Mesenchymal stem cell (in vitro differentiated cells and primary cell): ENCODE results near the gene GAA.

Source experiments
- DNase-seq: peaks from one replicate; pipeline ENCODE4 v3.0.0-alpha.2; 2013
- H2AFZ ChIP-seq: one replicate; pipeline ENCODE4 v1.6.1; 2013; ENCODE audit warnings: low read depth, mild to moderate bottlenecking, control low read depth, inconsistent platforms, low read length, moderate library complexity
- H2AK5ac ChIP-seq: 2 replicates; pipeline ENCODE4 v1.6.1; 2013; ENCODE audit warnings: low read length, moderate library complexity, mild to moderate bottlenecking, inconsistent platforms; ENCODE audit not compliant: severe bottlenecking
- H2BK120ac ChIP-seq: one replicate; pipeline ENCODE4 v1.6.1; 2013; ENCODE audit warnings: low read depth, mild to moderate bottlenecking, inconsistent platforms, low read length, moderate library complexity
- H2BK12ac ChIP-seq, 2 experiments: one replicate each; pipeline ENCODE4 v1.6.1; 2013; ENCODE audit warnings: inconsistent platforms in 2 of 2, low read length in 2 of 2, mild to moderate bottlenecking in 2 of 2, moderate library complexity in 2 of 2, control low read depth in 1 of 2
- H2BK15ac ChIP-seq: one replicate; pipeline ENCODE4 v1.6.1; 2013; ENCODE audit warnings: mild to moderate bottlenecking, low read depth, inconsistent platforms; ENCODE audit not compliant: poor library complexity, severe bottlenecking
- H2BK5ac ChIP-seq: 2 replicates; pipeline ENCODE4 v1.6.1; 2013; ENCODE audit warnings: low read depth, mild to moderate bottlenecking, low read length, control low read depth, inconsistent platforms; ENCODE audit not compliant: poor library complexity, severe bottlenecking
- H3K14ac ChIP-seq, 2 experiments: one replicate each; pipeline ENCODE4 v1.6.1; 2013; ENCODE audit warnings: inconsistent platforms in 2 of 2, low read length in 2 of 2, control low read depth in 1 of 2, mild to moderate bottlenecking in 1 of 2, moderate library complexity in 1 of 2
- H3K18ac ChIP-seq, 2 experiments: one replicate each; pipeline ENCODE4 v1.6.1; 2013; ENCODE audit warnings: inconsistent platforms in 2 of 2, low read length in 2 of 2, control low read depth in 1 of 2, low read depth in 1 of 2, mild to moderate bottlenecking in 1 of 2
- H3K23ac ChIP-seq, 2 experiments: one replicate each; pipeline ENCODE4 v1.6.1; 2013; ENCODE audit warnings: inconsistent platforms in 2 of 2, low read length in 2 of 2, mild to moderate bottlenecking in 2 of 2, moderate library complexity in 2 of 2, control low read depth in 1 of 2
- H3K27ac ChIP-seq: 2 replicates; pipeline ENCODE4 v1.5.1; 2013; ENCODE audit warnings: mild to moderate bottlenecking, moderate library complexity, low read length, control low read depth, inconsistent platforms; ENCODE audit not compliant: poor library complexity, severe bottlenecking
- H3K27me3 ChIP-seq, 2 experiments: 2 replicates each; pipeline versions ENCODE4 v1.6.1 to v1.7.0; 2013; ENCODE audit warnings: low read length in 2 of 2, mild to moderate bottlenecking in 2 of 2, moderate library complexity in 2 of 2, control low read depth in 1 of 2, inconsistent platforms in 1 of 2; ENCODE audit not compliant: control insufficient read depth in 1 of 2, insufficient read depth in 1 of 2
- H3K36me3 ChIP-seq, 2 experiments: 2 replicates each; pipeline versions ENCODE4 v1.6.1 to v1.7.0; 2013; ENCODE audit warnings: low read length in 2 of 2, control low read depth in 1 of 2, inconsistent platforms in 1 of 2, low read depth in 1 of 2, mild to moderate bottlenecking in 1 of 2; ENCODE audit not compliant: insufficient read depth in 2 of 2, control insufficient read depth in 1 of 2
- H3K4ac ChIP-seq, 2 experiments: one replicate each; pipeline ENCODE4 v1.6.1; 2013; ENCODE audit warnings: inconsistent platforms in 2 of 2, low read length in 2 of 2, mild to moderate bottlenecking in 2 of 2, moderate library complexity in 2 of 2, control low read depth in 1 of 2, low read depth in 1 of 2
- H3K4me1 ChIP-seq: 2 replicates; pipeline ENCODE4 v1.6.1; 2013; ENCODE audit warnings: low read depth, low read length, control low read depth; ENCODE audit not compliant: control insufficient read depth, insufficient read depth
- H3K4me2 ChIP-seq: 2 replicates; pipeline ENCODE4 v1.6.1; 2013; ENCODE audit warnings: low read length, mild to moderate bottlenecking, inconsistent platforms; ENCODE audit not compliant: poor library complexity, severe bottlenecking
- H3K4me3 ChIP-seq, 2 experiments: 2 replicates each; pipeline versions ENCODE4 v1.5.1 to v1.7.0; 2013; ENCODE audit warnings: low read length in 2 of 2, mild to moderate bottlenecking in 2 of 2, control low read depth in 1 of 2, low read depth in 1 of 2; ENCODE audit not compliant: insufficient read depth in 1 of 2
- H3K79me1 ChIP-seq: replicated peaks from 2 replicates; pipeline ENCODE4 v1.6.1; 2013; ENCODE audit warnings: mild to moderate bottlenecking, control low read depth, low read length, inconsistent platforms; ENCODE audit not compliant: poor library complexity, severe bottlenecking
- H3K9ac ChIP-seq: 2 replicates; pipeline ENCODE4 v1.7.0; 2013; ENCODE audit warnings: mild to moderate bottlenecking, low read length, moderate library complexity
- H3K9me3 ChIP-seq: 2 replicates; pipeline ENCODE4 v1.7.0; 2013; ENCODE audit warnings: mild to moderate bottlenecking, low read length; ENCODE audit not compliant: control insufficient read depth
- H4K8ac ChIP-seq: one replicate; pipeline ENCODE4 v1.6.1; 2013; ENCODE audit warnings: inconsistent platforms, mild to moderate bottlenecking, low read length, moderate library complexity
- H4K91ac ChIP-seq: one replicate; pipeline ENCODE4 v1.6.1; 2013; ENCODE audit warnings: mild to moderate bottlenecking, low read length, inconsistent platforms
- WGBS: methylation state at CpG from one replicate; pipeline ENCODE4 v1.1.7; 2013; ENCODE audit warnings: mixed read lengths; 5-methylcytosine and 5-hydroxymethylcytosine counted together

Gene GAA

GRCh38 chr17:80058311-80058955 is 42.9 kb upstream of the GAA start:
- no peak overlapping the region for H3K4me2 ChIP-seq
- H4K91ac ChIP-seq, result no peak overlapping the region
- H3K4ac ChIP-seq, result no peak overlapping the region
- H3K18ac ChIP-seq, result no peak overlapping the region
- H3K9ac ChIP-seq, result no peak overlapping the region
- no peaks in the 10 kb centered on the region for H3K79me1 ChIP-seq
- 96% methylated on average over 28 of the region's 28 CpGs for WGBS
- H4K8ac ChIP-seq, result no peak overlapping the region
- no peak overlapping the region for H3K4me3 ChIP-seq
- H2BK15ac ChIP-seq, result no peak overlapping the region
- DNase-seq, result no peak
- no peaks in the 10 kb centered on the region for H3K9me3 ChIP-seq
- no peak overlapping the region for H3K23ac ChIP-seq
- H3K4me1 ChIP-seq, result peaks cover 4% of the 10 kb centered on the region
- no peak overlapping the region for H2BK12ac ChIP-seq
- H3K36me3 ChIP-seq, result peaks cover 6 to 10% of the 10 kb centered on the region in 2 experiments
- no peak overlapping the region for H3K27ac ChIP-seq
- H2AK5ac ChIP-seq, result no peak overlapping the region
- no peaks in the 10 kb centered on the region for H3K27me3 ChIP-seq
- H2BK120ac ChIP-seq, result no peak overlapping the region
- no peak overlapping the region for H3K14ac ChIP-seq
- no peak overlapping the region for H2AFZ ChIP-seq
- H2BK5ac ChIP-seq, result no peak overlapping the region

GRCh38 chr17:80060644-80061043 is 40.7 kb upstream of the GAA start:
- WGBS, result 98% methylated on average over 3 of the region's 4 CpGs
- H4K91ac ChIP-seq, result no peak overlapping the region
- no peak overlapping the region for H3K9ac ChIP-seq
- H2AFZ ChIP-seq, result no peak overlapping the region
- no peak overlapping the region for H2BK120ac ChIP-seq
- H3K79me1 ChIP-seq, result no peaks in the 10 kb centered on the region
- H3K36me3 ChIP-seq, result peaks cover 6 to 10% of the 10 kb centered on the region in 2 experiments
- no peak overlapping the region for H3K18ac ChIP-seq
- no peak overlapping the region for H3K14ac ChIP-seq
- no peaks in the 10 kb centered on the region for H3K27me3 ChIP-seq
- H3K23ac ChIP-seq, result no peak overlapping the region
- no peaks in the 10 kb centered on the region for H3K9me3 ChIP-seq
- peaks cover 15% of the 10 kb centered on the region for H3K4me1 ChIP-seq
- no peak overlapping the region for H4K8ac ChIP-seq
- no peak overlapping the region for H3K4ac ChIP-seq
- H3K4me2 ChIP-seq, result no peak overlapping the region
- H2BK12ac ChIP-seq, result no peak overlapping the region
- H2AK5ac ChIP-seq, result no peak overlapping the region
- H2BK15ac ChIP-seq, result no peak overlapping the region
- no peak for DNase-seq
- H2BK5ac ChIP-seq, result no peak overlapping the region
- H3K4me3 ChIP-seq, result no peak overlapping the region
- no peak overlapping the region for H3K27ac ChIP-seq

- H3K9ac ChIP-seq, result no peak overlapping the region
- 88% methylated on average over 12 of the region's 12 CpGs for WGBS
Observed at GRCh38 chr17:80061421-80061820, 40.0 kb upstream of the GAA start.

GRCh38 chr17:80063830-80064585 is 37.4 kb upstream of the GAA start:
- 41% methylated on average over 27 of the region's 27 CpGs for WGBS
- peak; percentile 95 for DNase-seq
- H3K4me1 ChIP-seq, result peaks cover 15% of the 10 kb centered on the region

More at GRCh38 chr17:80061421-80061820, 40.0 kb upstream of the GAA start:
- no peak overlapping the region for H2BK120ac ChIP-seq
- H4K8ac ChIP-seq, result no peak overlapping the region
- no peak overlapping the region for H3K14ac ChIP-seq
- no peak overlapping the region for H2BK12ac ChIP-seq
- no peaks in the 10 kb centered on the region for H3K27me3 ChIP-seq
- H3K23ac ChIP-seq, result no peak overlapping the region
- no peaks in the 10 kb centered on the region for H3K79me1 ChIP-seq
- H4K91ac ChIP-seq, result no peak overlapping the region
- H2AFZ ChIP-seq, result no peak overlapping the region
- H3K4me2 ChIP-seq, result no peak overlapping the region
- H3K18ac ChIP-seq, result no peak overlapping the region
- H3K4me3 ChIP-seq, result no peak overlapping the region
- no peak overlapping the region for H2BK15ac ChIP-seq
- H3K27ac ChIP-seq, result no peak overlapping the region
- no peak overlapping the region for H2BK5ac ChIP-seq
- no peak overlapping the region for H2AK5ac ChIP-seq
- no peak for DNase-seq
- no peak overlapping the region for H3K4ac ChIP-seq
- no peaks in the 10 kb centered on the region for H3K9me3 ChIP-seq
- H3K4me1 ChIP-seq, result peaks cover 15% of the 10 kb centered on the region
- H3K36me3 ChIP-seq, result peaks cover 6 to 10% of the 10 kb centered on the region in 2 experiments

More at GRCh38 chr17:80063830-80064585, 37.4 kb upstream of the GAA start:
- no peak overlapping the region for H3K23ac ChIP-seq
- no peak overlapping the region for H3K27ac ChIP-seq
- H2BK12ac ChIP-seq, result peak overlapping the region; percentile 1 to 94
- no peak overlapping the region for H2BK15ac ChIP-seq
- H3K4me2 ChIP-seq, result peak overlapping the region; percentile 11
- peaks cover 2% of the 10 kb centered on the region in 2 experiments for H3K36me3 ChIP-seq
- H2BK5ac ChIP-seq, result no peak overlapping the region
- H3K79me1 ChIP-seq, result no peaks in the 10 kb centered on the region
- H2AK5ac ChIP-seq, result no peak overlapping the region
- no peak overlapping the region for H4K91ac ChIP-seq
- peak overlapping the region; percentile 2 to 51 for H3K18ac ChIP-seq
- H3K14ac ChIP-seq, result no peak overlapping the region
- no peak overlapping the region for H3K4ac ChIP-seq
- no peaks in the 10 kb centered on the region for H3K9me3 ChIP-seq
- no peak overlapping the region for H3K4me3 ChIP-seq
- no peak overlapping the region for H3K9ac ChIP-seq
- peak overlapping the region; percentile 70 for H4K8ac ChIP-seq
- H2AFZ ChIP-seq, result no peak overlapping the region
- H2BK120ac ChIP-seq, result no peak overlapping the region
- no peaks in the 10 kb centered on the region for H3K27me3 ChIP-seq
